GM19452 (cell line): ENCODE results near the gene CNTNAP4.

Experiments used
- ATAC-seq: cut with Tn5 transposase; IDR thresholded peaks from one replicate; pipeline ENCODE4 v1.9.1; 2021; ENCODE audit not compliant: unreplicated experiment

Gene CNTNAP4

DNA sequence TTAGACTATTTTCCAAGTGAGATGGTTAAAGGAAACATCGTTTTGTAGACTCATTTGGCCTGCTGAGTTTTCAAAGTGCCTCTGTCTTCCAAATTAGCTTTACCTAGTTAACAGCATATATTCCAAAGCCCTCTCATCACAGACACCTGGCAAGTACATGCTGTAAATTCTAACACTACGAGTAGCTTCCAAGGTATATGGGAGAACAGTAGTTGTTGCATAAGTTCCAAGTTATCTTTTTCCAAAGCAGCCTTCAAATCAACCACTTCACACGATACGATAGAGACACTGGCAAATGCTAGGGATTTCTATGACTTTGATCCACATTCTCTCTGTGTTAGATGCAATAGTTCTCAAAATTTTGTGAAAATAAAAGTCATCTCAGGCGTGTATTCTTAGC, 299.3 kb downstream of the CNTNAP4 start:
- no peak for ATAC-seq

DNA sequence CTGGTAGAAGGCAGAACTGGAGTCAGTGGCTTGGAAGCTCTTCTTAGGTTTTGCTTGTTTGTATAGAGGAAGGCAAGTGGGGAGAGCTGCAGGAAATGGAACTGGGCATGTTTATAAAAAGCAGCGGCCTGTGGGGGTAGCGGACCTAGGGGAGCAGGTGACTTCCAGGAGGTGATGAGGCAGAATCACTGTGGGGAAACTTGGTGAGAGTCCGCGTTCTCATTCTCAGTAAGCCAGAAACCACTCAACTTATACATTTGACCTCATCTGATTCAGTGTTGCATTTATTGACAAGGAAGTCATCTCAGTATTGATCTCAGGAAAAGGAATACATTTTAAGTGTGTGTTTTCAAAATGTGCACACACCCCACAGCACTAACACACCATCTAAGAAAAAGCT, 299.8 kb downstream of the CNTNAP4 start:
- peak; percentile 73 for ATAC-seq

DNA sequence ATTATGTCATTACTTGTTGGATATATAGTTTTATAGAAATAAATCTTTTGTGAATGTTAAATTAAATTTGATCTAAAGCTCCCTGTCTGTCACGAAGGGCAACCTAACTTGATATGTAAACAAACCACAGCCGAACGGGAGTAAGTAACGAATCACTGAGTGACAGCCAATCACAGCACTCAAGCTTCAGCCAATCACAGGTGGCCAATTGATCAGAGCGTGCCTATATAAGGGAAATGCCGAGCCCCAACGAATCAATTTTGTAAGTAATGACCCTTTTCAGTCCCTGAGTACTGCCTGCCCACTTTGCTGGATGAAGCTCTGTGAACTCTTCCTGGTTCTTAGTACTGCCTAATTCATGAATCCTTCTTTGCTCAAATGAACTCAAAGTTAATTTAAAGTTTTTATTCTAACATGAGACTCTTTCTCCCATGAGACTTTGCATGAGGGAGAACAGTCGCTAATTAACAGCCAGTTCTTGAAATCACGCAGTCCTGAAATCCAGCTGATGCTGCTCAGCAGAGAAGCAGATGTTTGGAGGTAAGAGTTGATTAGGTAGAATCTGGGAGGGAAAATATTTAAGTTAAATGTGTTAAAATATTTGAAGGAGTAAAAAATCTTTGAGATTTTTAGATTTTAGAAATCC, 302.2 kb downstream of the CNTNAP4 start:
- ATAC-seq = no peak

DNA sequence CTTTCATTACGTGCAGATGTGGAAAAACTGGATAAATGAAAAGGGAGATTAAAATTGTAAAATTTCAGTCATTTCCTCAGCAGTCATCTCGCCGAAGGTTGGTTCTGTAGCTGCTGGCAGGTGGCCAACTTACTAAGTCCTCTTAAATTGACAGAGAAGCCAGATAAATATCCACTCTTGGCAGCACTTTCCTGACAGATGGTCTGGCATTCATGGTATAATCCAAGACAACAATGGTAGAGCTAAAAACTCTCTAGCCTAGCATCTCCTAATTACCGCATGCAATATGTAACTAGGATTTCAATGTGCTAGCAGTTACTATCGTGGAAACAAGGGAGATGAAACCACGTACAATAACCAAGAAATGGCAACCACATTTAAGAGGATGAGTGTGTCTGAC, 306.3 kb downstream of the CNTNAP4 start:
- ATAC-seq = no peak

DNA sequence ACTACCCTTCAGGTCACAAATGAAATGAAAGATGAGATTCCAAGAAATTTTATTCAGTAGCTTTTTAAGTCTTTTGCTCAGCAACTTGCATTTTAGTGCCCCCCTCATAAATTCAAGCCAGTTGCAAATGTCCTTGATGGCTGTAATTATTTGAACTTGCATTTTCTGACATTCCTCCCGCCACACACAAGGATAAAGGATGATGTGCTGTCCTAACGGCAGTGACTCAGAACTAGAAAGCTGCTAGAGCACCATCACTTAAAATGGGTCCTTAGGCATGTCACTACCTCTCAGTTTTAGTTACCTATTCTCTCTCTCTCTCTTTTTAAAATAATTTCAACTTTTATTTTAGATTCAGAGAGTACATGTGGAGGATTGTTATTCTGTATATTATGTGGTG, 306.7 kb downstream of the CNTNAP4 start:
- ATAC-seq = no peak

DNA sequence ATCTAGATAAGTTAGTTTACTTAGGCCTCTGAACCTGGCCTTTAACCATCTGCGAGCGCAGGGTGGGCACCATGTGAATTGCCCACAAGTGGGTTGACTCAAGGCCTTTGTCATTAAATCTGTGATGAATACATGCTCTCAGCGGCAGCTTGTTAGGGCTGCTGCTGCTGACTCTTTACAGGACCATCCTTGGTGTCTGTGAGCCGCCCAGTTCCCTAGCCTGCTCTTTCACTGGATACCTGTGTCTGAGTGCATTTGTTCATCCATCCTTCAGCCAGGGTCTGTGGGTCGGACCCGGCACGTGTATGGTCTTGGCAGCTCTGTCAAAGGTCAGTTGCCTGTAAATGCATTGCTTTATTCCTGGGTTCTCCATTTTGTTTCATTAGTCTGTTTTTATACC, 321.3 kb downstream of the CNTNAP4 start:
- ATAC-seq = no peak

DNA sequence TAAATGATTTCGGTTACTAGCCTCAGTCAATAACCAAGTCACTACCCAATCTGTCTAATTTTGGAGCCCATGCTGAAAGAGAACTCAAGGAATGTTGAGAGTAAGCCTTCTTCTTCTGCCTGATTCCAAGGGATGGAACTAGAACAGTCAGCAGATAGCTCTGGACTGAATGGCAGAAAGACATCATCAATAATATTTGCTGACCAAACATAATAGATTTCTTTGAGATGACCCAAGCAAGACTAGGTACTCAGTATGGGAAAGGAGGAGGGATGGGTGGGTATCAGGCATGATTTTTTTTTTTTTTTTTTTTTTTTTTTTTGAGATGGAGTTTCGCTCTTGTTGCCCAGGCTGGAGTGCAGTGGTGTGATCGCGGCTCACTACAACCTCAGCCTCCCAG, 330.1 kb downstream of the CNTNAP4 start:
- ATAC-seq = no peak
